Common myeloid progenitor, CD34-positive (primary cell): ENCODE data around the gene PEX7. TPM values are rescaled to one million over a fixed set of nuclear protein-coding genes. Genes with fewer than 3 reads are reported as not detected.
A peak's percentile ranks its signal among the peaks of the same experiment; 100 is the strongest.

Source experiments
- CTCF ChIA-PET: fragments of 350-600 bp; sonication (Branson Sonifier 250); formaldehyde crosslinking; loops from one replicate; lab custom pipeline; 2021; ENCODE audit warnings: antibody characterized with exemption; lab: Charles Lee
- POLR2A ChIA-PET: fragments of 350-600 bp; sonication (Branson Sonifier 250); formaldehyde crosslinking; loops from one replicate; lab custom pipeline; 2021; ENCODE audit warnings: antibody characterized with exemption; lab: Charles Lee
- DNase-seq, 3 donors: peaks; one replicate each; pipeline versions ENCODE4 v3.0.0 to v3.0.0-alpha.2; 2013
- H3K27ac ChIP-seq, 2 experiments: 1 replicate in 1 of 2; 2 replicates in 1 of 2; pipeline ENCODE4 v1.7.0; 2013; ENCODE audit warnings: inconsistent platforms in 2 of 2, low read length in 2 of 2, mild to moderate bottlenecking in 2 of 2, low read depth in 1 of 2, moderate library complexity in 1 of 2; ENCODE audit not compliant: severe bottlenecking in 2 of 2, insufficient read depth in 1 of 2, poor library complexity in 1 of 2
- H3K27me3 ChIP-seq, 5 experiments: replicated peaks in 2 of 5; 1 replicate in 3 of 5; 2 replicates in 2 of 5; pipeline versions ENCODE4 v1.6.1 to v1.7.0; 2013; ENCODE audit warnings: low read length in 4 of 5, mild to moderate bottlenecking in 2 of 5, moderate library complexity in 2 of 5, inconsistent platforms in 1 of 5; ENCODE audit not compliant: insufficient read depth in 5 of 5, control insufficient read depth in 4 of 5
- H3K36me3 ChIP-seq, 4 experiments: 1 replicate in 2 of 4; 2 replicates in 2 of 4; pipeline versions ENCODE4 v1.6.1 to v1.7.0; 2013; ENCODE audit warnings: low read length in 3 of 4, control low read depth in 1 of 4, mild to moderate bottlenecking in 1 of 4; ENCODE audit not compliant: control insufficient read depth in 4 of 4, insufficient read depth in 4 of 4
- H3K4me1 ChIP-seq, 4 experiments: 1 replicate in 3 of 4; 2 replicates in 1 of 4; pipeline versions ENCODE4 v1.6.1 to v1.7.1; 2013; ENCODE audit warnings: low read length in 3 of 4, mild to moderate bottlenecking in 3 of 4, control low read depth in 1 of 4, inconsistent platforms in 1 of 4, moderate library complexity in 1 of 4; ENCODE audit not compliant: control insufficient read depth in 4 of 4, insufficient read depth in 4 of 4; ENCODE audit errors: control extremely low read depth in 1 of 4
- H3K4me3 ChIP-seq, 7 experiments: 1 replicate in 4 of 7; 2 replicates in 3 of 7; pipeline versions ENCODE4 v1.5.1 to v1.7.0; 2013; ENCODE audit warnings: mild to moderate bottlenecking in 7 of 7, low read length in 6 of 7, moderate library complexity in 6 of 7, inconsistent platforms in 2 of 7, low read depth in 2 of 7, control low read depth in 1 of 7; ENCODE audit not compliant: insufficient read depth in 4 of 7, control insufficient read depth in 1 of 7; ENCODE audit errors: extremely low read depth in 1 of 7
- H3K9me3 ChIP-seq, 5 experiments: 1 replicate in 4 of 5; 2 replicates in 1 of 5; pipeline versions ENCODE4 v1.6.1 to v1.7.1; 2013; ENCODE audit warnings: low read length in 4 of 5, mild to moderate bottlenecking in 2 of 5, inconsistent platforms in 1 of 5, low read depth in 1 of 5, moderate library complexity in 1 of 5; ENCODE audit not compliant: control insufficient read depth in 4 of 5, insufficient read depth in 2 of 5; ENCODE audit errors: control extremely low read depth in 1 of 5
- WGBS: methylation state at CpG from one replicate; pipeline ENCODE4 v1.1.5; 2013; ENCODE audit not compliant: insufficient coverage; 5-methylcytosine and 5-hydroxymethylcytosine counted together
- polyA plus RNA-seq: library from polyadenylated mRNA; unstranded; fragments of 120-200 nt; gene quantifications from one replicate; pipeline ENCODE4 v1.2.1, GENCODE V29; 2013

Gene PEX7
- polyA plus RNA-seq = 6.2 TPM

- peaks cover 0 to 12% (median 5%) of the 10 kb centered on the region in 4 experiments for H3K36me3 ChIP-seq
- H3K27ac ChIP-seq = peak within 1 kb of the TSS; percentile 80 to 86
- H3K27me3 ChIP-seq = no peaks in the 10 kb centered on the region
- ChIA-PET CTCF (interaction anchor here (1.4 to 2.4 kb wide), 2 partner anchors 18 to 179 kb away, joined by 4 to 10 read pairs; no protein-coding TSS in a partner anchor), POLR2A (interaction anchor here (1.0 to 2.7 kb wide), 2 partner anchors 31 to 84 kb away, joined by 3 to 7 read pairs; partner anchors contain the start of gene MAP3K5)
- H3K4me3 ChIP-seq = peak within 1 kb of the TSS; percentile 28 to 96 (median 81)
- H3K9me3 ChIP-seq = no peaks in the 10 kb centered on the region
- H3K4me1 ChIP-seq = peaks cover 0 to 14% (median 10%) of the 10 kb centered on the region in 4 experiments
- peak; percentile 93 to 97 (median 97) for DNase-seq
- WGBS = 0% methylated on average over 56 of the region's 78 CpGs
Measured at GRCh38 chr6:136822376-136823127, at the start of gene PEX7. PEX7 (plus strand) TSS chr6:136822592; CDS start chr6:136822666, 74 bp downstream.

DNA sequence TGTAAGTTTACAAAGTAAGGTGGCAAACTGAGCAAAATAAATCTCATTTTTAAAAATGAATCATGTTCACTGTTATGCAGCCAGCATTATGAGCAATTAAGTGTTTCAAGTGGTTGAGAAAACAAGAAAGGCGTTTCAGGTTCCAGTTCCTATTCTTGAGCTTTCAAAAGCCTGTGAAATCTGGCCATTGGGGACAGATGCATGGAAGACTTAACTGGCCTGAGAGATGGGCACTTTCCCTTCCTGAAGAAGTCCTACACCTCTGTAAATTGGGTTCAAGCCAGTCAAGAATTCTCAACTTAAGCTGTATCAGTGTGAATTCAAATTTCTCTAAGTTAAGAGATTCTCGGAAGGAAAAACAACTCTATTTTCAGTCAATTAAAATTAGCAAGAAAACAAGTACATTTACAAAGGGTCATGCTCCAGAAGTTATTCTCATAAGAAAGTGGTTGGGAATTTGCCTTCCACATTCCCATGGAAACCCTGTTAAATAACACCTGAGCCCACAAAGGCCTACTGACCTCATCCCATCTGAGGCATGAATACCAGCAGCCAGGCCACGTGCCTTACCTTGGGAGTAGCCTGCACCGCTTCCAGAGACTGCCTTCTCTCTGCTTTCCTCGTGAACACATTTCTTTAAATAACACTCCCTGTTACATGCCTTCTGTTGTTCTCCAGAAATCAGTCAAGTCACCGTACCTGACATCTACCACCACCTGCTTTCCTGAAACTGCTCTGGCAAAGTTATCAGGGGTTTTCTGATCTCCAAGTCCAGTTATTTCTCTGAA lies 49.5 kb upstream of the PEX7 start:
- no peaks in the 10 kb centered on the region for H3K27me3 ChIP-seq
- no peak overlapping the region for H3K4me3 ChIP-seq
- no peaks in the 10 kb centered on the region for H3K9me3 ChIP-seq
- ChIA-PET CTCF (interaction anchor here (1.3 to 2.2 kb wide), 3 partner anchors 9 to 25 kb away, joined by 3 to 8 read pairs (median 8); partner anchors contain the start of gene MAP3K5), POLR2A (no interaction called here)
- H3K4me1 ChIP-seq = peaks cover 3 to 32% (median 13%) of the 10 kb centered on the region in 4 experiments
- WGBS = 83% methylated on average over 4 of the region's 6 CpGs
- DNase-seq = no peak
- no peaks in the 10 kb centered on the region for H3K36me3 ChIP-seq
- H3K27ac ChIP-seq = no peak overlapping the region

GRCh38 chr6:136773473-136773796 lies 49.0 kb upstream of the PEX7 start:
- ChIA-PET POLR2A (no interaction called here), CTCF (interaction anchor here (1.3 to 2.2 kb wide), 3 partner anchors 9 to 25 kb away, joined by 3 to 8 read pairs (median 8); partner anchors contain the start of gene MAP3K5)
- 40% methylated on average over 1 of the region's 4 CpGs for WGBS
- no peak overlapping the region for H3K4me3 ChIP-seq
- no peaks in the 10 kb centered on the region for H3K27me3 ChIP-seq
- H3K4me1 ChIP-seq = peaks cover 2 to 26% (median 12%) of the 10 kb centered on the region in 4 experiments
- DNase-seq = no peak
- H3K36me3 ChIP-seq = no peaks in the 10 kb centered on the region
- H3K27ac ChIP-seq = no peak overlapping the region
- no peaks in the 10 kb centered on the region for H3K9me3 ChIP-seq

- ChIA-PET POLR2A (interaction anchor here (1.0 kb wide), 1 partner anchor 11 kb away, joined by 4 read pairs; no protein-coding TSS in a partner anchor), CTCF (interaction anchor here (0.8 to 3.1 kb wide), 5 partner anchors 10 to 16 kb away, joined by 3 to 20 read pairs (median 8); partner anchors contain the start of gene MAP3K5)
- H3K4me3 ChIP-seq = peak overlapping the region in 1 of 7 experiments; percentile 2
- peaks cover 2 to 25% (median 13%) of the 10 kb centered on the region in 4 experiments for H3K4me1 ChIP-seq
- WGBS = 100% methylated on average over 3 of the region's 6 CpGs
- no peak overlapping the region for H3K27ac ChIP-seq
- peak in 2 of 3 donors; percentile 47 to 53 for DNase-seq
- H3K36me3 ChIP-seq = no peaks in the 10 kb centered on the region
- H3K9me3 ChIP-seq = no peaks in the 10 kb centered on the region
- H3K27me3 ChIP-seq = no peaks in the 10 kb centered on the region
Measured at GRCh38 chr6:136774228-136775041, 48.0 kb upstream of the PEX7 start.

DNA sequence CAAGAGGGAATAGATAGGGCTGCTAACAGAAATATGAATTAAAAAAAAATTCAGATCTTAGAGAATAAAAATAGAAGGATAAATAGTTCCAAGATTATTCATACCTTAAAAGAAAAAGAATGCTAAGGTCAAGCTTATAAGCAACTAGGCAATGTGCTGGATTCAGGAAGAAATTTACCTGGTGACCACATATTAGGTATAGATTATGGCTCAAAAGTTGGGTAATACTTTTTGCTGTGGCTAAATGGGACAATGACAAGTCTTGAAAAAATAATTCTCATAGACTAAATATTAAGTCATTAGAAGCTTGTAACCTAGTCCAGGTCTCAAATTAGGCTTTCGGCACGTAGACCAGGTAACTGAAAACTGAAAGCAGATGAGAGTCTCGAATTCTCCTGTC lies 47.3 kb upstream of the PEX7 start:
- ChIA-PET POLR2A (no interaction called here), CTCF (interaction anchor here (1.7 to 3.1 kb wide), 3 partner anchors 11 to 16 kb away, joined by 6 to 20 read pairs (median 11); partner anchors contain the start of gene MAP3K5)
- 100% methylated on average over 2 of the region's 3 CpGs for WGBS
- Histone ChIP-seq H3K27ac (no peak overlapping the region), H3K36me3 (no peaks in the 10 kb centered on the region), H3K4me3 (no peak overlapping the region), H3K27me3 (no peaks in the 10 kb centered on the region), H3K4me1 (peaks cover 3 to 31% (median 17%) of the 10 kb centered on the region in 4 experiments), H3K9me3 (no peaks in the 10 kb centered on the region)
- DNase-seq = no peak

DNA sequence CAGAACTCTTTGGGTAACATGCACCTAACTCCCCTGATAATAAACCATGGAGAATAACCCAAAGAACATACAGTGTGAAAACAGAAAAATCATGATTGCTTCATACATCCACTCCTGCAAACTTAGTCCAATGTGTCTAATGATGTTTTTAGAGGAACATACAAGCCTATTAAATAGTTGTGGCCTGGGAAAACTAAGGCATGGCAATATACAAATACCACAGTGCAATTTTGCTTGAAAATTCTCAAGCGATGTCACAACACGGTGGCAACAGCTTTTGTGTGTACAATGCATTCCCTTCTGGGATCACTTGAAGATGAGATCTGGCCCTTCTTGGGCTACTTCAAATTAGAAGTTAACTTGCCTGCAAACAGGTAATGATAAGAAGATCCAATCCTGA lies 46.8 kb upstream of the PEX7 start:
- Histone ChIP-seq H3K4me3 (no peak overlapping the region), H3K27me3 (no peaks in the 10 kb centered on the region), H3K27ac (no peak overlapping the region), H3K4me1 (peaks cover 3 to 33% (median 18%) of the 10 kb centered on the region in 4 experiments), H3K9me3 (no peaks in the 10 kb centered on the region), H3K36me3 (no peaks in the 10 kb centered on the region)
- 100% methylated on average over 2 of the region's 2 CpGs for WGBS
- no peak for DNase-seq
- ChIA-PET CTCF (interaction anchor here (1.7 to 3.1 kb wide), 3 partner anchors 12 to 15 kb away, joined by 6 to 20 read pairs (median 11); partner anchors contain the start of gene MAP3K5), POLR2A (no interaction called here)
